ENCODE measurements around the gene WLS.

DNA sequence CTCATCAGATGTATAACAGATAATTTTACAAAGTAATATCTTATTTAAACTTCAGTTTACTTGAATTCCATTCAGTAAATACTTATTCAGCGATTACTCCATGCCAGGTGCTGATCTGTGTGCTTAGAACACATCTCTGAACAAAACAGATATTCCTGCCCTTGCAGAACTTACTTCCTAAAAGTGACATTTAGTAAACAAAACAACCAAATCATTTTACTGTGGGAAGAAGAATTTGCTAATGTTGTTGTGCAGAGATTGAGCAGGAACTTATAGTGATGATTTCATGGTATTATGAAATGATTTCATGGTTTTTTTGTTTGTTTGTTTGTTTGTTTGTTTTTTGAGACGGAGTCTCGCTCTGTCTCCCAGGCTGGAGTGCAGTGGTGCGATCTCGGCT lies 39.3 kb upstream of the WLS start:
- no peak for TF ChIP-seq GATA2 (IDR thresholded peaks at IDR 0.05; ENCODE audit: low read depth, low read length)
- TF ChIP-seq GATA3 (IDR thresholded peaks at IDR 0.05; ENCODE audit: low read depth, low read length) = no peak
